GM18499 (cell line): Measurements from ENCODE around the gene ATXN1.
"Not testable (repeated sequence)": the region's sequence is repeated elsewhere in the genome, so short reads cannot be mapped to it uniquely, and the experiment has no call there.

ENCODE experiments used
- ATAC-seq: cut with Tn5 transposase; IDR thresholded peaks from one replicate; pipeline ENCODE4 v1.9.1; 2021; ENCODE audit warnings: moderate number of reproducible peaks; ENCODE audit not compliant: insufficient read depth, unreplicated experiment

ATXN1 gene

GRCh38 chr6:16282370-16282769 lies 478.9 kb downstream of the ATXN1 start:
- ATAC-seq: no peak

DNA sequence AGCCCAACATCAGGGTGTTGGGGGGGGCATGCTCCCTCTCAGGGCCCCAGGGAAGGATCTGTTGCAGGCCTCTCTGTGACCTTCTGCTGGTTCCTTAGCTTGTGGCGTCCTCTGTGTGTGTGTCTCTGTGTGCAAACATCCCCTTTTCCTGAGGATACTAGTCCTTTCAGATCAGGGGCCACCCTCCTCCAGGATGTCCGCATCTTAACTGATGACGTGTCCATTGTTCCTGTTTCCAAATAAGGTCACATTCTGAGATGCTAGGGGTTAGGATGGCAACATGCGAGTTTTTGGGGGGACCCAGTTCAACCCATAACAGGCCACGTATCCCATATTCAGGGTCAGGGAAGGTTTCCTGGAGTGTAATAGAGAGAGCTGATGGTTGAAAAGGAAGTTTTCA lies 482.0 kb downstream of the ATXN1 start:
- no peak for ATAC-seq

DNA sequence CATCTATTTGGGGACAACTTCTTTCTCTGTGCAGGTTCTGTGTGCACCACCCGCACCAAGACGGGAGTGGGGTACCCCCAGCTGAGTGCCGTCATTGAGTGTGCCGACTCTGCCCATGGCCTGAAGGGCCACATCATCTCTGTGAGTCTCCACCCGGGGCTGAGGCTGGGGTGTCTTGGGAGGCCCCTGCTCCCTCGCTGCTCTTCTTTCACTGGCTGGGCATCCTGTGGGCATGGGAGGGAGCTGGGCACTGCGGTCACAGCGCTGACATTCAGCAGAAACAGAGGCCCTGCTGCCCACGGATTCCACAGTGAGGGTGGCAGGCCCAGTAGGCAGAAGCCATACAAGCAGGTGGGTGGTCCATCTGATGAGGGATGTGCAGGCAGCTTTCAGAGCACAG lies 482.5 kb downstream of the ATXN1 start:
- ATAC-seq: no peak

DNA sequence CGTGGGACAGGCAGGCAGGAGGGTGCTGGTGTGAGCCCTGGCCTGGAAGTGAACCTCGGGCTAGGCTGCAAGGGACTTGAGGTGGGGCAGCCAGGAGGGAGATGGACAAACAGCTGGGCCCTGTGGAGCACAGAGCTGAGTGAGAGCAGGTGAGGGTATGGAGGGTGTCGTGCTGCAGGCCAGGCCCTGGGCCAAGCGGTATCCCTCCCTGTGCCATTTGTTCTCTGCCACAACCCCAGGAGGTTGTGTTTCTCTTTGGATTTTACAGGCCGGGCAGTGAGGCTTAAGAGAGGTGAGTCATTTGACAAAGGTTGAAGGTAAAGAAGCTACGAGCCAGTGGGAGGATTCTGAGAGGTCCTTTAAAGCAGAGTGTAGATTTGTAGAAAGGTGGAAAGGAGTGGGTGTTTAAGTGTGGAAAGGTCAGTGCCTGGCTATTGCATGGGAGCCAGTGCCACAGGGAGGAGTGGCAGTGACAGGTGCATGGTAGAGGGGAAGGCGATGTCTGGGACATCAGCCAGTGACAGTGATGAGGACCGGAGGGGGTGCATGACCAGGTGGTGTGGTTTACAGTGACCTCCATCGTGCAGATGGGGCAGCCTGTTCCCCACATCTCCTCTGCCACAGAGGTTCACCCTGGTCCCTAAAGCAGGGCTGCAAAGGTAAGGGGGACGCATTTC lies 483.1 kb downstream of the ATXN1 start:
- ATAC-seq: no peak

- ATAC-seq: no peak
These were observed 483.9 kb downstream of the ATXN1 start for GRCh38 chr6:16277101-16277981.

GRCh38 chr6:16274885-16275589 lies 486.2 kb downstream of the ATXN1 start:
- no peak for ATAC-seq

- ATAC-seq: no peak
These were observed 486.8 kb downstream of the ATXN1 start for GRCh38 chr6:16274483-16274882.

GRCh38 chr6:16273256-16273655 lies 488.0 kb downstream of the ATXN1 start:
- no peak for ATAC-seq

DNA sequence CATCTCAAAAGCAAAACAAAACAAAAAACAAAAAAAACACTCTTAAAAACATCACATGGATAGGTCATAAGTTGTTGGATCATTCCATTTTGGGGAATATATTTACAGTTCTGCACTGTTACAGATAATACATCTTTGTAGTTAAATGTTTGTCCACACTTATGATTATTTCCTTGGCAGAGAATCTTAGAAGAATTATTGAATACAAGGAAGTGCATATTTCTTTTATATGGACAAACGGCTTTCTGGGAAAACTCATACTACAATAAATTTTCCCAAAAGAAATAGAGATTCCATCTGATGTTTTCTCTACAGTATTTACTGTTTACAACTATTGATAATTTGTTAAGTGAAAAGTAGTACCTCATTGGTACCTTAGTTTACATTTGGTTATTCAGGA lies 489.1 kb downstream of the ATXN1 start:
- no peak for ATAC-seq

DNA sequence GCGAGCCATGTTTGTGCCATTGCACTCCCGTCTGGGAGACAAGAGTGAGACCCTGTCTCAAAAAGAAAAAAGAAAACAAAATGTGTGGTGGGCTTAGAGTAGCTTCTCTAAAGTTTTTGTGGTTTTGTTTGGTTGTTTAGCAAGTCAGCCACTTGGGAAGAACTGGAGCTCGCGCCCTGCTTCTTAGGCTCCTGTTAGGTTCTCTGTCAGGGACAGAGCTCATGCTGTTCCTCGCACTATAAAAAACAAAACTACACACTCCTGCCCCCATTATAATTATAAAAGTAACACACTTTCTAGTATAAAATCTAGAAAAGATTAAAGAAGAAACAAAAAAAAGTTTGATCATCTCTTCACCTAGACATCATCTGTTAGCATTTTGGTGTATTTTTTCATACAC lies 489.8 kb downstream of the ATXN1 start:
- ATAC-seq: no peak

DNA sequence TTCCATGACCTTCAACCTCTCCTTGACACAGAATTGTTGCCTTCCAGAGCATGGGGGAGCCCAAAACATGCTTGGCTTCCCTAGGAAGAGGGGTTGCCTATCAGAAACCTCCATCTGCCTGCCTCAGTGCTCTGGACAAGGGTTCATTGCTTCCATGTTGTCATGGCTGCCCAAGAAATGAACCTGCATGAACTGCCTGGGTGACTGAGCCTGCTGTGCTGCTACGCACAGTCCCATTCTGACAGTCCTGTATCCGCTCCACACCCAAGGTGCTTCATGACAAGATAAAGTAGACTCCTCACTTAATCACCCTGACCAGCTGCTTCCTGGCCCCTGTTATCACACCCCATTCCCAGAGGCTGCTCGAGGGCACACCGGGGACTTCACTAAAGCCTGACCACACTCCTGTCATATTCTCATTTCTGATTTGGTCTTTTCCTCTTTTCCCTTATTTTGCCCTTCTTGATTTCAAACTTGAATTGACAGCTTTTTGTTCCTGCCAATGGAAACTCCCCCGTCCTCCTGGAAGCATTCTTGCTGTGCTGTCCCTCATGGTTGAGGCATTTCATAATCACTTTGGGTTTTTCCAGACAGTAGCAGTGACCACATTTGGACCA lies 491.0 kb downstream of the ATXN1 start:
- ATAC-seq: no peak

GRCh38 chr6:16269442-16270070 lies 491.7 kb downstream of the ATXN1 start:
- not testable (repeated sequence) for ATAC-seq

DNA sequence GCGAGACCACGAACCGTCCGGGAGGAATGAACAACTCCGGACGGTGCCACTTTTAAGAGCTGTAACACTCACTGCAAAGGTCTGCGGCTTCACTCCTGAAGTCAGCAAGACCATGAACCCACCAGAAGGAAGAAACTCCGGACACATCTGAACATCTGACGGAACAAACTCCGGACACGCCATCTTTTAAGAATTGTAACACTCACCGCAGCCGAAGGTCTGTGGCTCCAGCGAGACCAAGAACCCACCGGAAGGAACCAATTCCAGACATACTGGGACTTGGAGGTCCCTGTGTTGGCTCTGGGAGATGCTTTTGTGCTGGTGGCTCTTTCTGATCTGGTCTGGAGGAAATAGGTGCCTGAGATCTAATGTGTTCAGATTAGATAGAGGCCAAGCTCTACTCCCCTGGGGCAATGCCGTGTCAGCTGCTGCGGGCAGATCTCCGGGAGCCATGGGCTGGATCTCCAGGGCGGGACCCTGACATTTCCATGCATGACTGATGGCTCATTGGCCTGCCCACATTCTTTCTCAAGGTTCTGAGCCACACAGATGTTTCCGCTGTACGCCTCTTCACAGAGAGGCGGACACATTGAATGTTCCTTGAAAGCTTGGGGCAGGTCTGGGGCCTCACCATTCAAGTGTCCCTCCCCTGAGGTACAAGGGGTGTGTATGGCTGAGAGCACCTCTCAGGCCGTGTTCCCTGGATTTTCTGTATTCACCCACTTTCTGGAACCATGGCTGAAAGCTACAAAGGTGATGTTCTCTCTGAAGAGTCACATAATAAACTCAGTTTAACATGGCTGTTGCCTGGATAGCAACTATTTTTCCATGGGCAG lies 493.6 kb downstream of the ATXN1 start:
- ATAC-seq: no peak

DNA sequence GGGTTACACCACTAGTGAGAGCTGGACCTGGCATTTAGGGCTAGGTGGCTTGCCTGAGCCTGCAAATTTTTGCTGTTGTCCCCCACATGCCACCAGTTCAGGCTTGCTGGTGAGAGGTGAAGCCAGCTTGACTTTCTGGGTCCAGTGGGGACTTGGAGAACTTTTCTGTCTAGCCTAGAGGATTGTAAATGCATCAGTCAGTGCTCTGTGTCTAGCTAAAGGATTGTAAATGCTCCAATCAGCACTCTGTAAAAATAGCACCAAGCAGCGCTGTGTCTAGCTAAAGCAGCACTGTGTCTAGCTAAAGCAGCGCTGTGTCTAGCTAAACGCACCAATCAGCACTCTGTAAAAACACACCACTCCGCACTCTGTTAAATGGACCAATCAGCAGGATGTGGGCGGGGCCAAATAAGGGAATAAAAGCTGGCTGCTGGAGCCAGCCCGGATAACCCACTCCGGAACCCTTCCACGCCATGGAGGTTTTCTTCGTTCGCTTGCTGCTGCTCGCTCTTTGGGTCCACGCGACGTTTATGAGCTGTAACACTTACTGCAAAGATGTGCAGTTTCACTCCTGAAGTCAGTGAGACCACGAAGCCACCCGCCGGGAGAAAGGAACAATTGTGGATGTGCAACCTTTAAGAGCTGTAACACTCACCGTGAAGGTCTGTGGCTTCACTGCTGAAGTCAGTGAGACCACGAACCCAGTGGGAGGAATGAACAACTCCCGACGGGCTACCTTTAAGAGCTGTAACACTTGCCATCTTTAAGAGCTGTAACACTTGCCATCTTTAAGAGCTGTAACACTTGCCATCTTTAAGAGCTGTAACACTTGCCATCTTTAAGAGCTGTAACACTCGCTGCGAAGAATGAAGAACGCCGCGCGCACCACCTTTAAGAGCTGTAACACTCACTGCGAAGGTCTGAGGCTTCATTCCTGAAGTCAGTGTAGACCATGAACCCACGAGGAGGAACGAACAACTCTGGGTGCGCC lies 495.6 kb downstream of the ATXN1 start:
- ATAC-seq: no peak

- ATAC-seq: no peak
These were observed 496.5 kb downstream of the ATXN1 start for GRCh38 chr6:16264785-16265184.

DNA sequence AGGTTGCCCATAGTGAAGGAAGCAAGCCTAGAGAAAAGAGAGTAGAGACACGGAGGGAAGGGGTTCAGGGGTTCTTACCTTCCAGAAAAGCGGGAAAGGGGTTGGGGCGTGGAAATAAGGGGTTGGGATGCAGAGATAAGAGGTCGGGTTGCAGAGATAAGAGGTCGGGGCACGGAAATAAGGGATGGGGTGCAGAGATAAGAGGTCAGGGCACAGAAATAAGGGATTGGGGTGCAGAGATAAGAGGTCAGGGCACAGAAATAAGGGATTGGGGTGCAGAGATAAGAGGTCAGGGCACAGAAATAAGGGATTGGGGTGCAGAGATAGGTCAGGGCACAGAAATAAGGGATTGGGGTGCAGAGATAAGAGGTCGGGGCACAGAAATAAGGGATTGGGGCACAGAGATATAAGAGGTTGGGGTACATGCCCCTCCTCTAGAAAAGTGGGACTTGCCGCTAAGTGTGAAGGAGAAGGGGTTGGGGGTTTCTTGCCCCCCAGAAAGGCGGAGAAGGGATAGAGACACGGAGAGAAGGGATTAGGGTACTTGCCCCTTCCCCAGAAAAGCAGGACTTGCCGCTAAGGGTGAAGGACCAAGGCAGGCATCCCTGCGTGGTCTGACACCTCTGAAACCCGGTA lies 497.7 kb downstream of the ATXN1 start:
- ATAC-seq: not testable (repeated sequence)

DNA sequence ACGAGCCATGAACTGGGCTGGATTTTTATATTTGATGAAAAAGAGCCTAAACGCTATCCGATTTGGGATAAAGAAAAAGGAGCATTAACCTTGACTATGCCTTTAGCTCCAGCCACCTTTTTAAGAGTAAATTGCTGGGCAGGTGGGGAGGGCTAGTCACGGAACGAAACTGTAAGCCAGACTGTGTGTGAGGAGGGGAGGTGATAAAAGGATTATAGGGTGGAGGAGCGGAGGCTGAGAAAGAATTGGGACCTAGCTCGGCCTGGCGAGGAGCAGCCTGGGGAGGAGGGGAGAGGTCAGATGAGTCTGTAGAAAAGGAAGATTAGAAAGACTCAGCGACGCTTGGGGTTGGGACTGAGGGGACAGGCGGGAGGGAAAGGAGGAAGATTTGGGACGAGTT lies 498.5 kb downstream of the ATXN1 start:
- ATAC-seq: not testable (repeated sequence)

- not testable (repeated sequence) for ATAC-seq
These were observed 500.7 kb downstream of the ATXN1 start for GRCh38 chr6:16260602-16261001.
